ENCODE data around the gene YARS1.

DNA sequence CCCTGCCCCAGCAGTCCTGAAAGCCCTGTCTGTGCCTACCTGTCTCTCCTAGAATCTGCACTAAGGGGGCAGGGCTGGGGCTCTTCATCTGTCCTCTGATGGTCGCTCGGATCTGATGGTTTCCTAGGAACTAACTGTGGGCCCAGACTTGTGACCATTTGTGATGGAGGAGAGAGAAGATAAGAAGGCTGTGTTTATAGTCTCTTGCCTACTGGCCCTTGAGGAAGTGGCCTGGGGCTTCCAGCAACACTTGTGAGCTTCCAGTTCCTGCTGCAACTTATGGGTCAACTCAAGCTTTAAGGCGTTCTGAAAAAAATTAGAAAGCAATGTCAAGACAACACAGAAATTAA lies 61.4 kb downstream of the YARS1 start:
- no peak for TF ChIP-seq POLR2A (IDR thresholded peaks at IDR 0.05; ENCODE audit: insufficient read depth in 1 of 2, low read depth in 2 of 2, low read length in 2 of 2)
- no peak for TF ChIP-seq ZNF274 (CRISPR knock-in tag; IDR thresholded peaks at IDR 0.05)
- no peak for TF ChIP-seq RAD21 (CRISPR knock-in tag; IDR thresholded peaks at IDR 0.05)
- TF ChIP-seq CTCF (CRISPR knock-in tag; IDR thresholded peaks at IDR 0.05) = no peak
- TF ChIP-seq, protein P1, sequence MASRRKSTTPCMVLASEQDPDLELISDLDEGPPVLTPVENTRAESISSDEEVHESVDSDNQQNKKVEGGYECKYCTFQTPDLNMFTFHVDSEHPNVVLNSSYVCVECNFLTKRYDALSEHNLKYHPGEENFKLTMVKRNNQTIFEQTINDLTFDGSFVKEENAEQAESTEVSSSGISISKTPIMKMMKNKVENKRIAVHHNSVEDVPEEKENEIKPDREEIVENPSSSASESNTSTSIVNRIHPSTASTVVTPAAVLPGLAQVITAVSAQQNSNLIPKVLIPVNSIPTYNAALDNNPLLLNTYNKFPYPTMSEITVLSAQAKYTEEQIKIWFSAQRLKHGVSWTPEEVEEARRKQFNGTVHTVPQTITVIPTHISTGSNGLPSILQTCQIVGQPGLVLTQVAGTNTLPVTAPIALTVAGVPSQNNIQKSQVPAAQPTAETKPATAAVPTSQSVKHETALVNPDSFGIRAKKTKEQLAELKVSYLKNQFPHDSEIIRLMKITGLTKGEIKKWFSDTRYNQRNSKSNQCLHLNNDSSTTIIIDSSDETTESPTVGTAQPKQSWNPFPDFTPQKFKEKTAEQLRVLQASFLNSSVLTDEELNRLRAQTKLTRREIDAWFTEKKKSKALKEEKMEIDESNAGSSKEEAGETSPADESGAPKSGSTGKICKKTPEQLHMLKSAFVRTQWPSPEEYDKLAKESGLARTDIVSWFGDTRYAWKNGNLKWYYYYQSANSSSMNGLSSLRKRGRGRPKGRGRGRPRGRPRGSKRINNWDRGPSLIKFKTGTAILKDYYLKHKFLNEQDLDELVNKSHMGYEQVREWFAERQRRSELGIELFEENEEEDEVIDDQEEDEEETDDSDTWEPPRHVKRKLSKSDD (CRISPR knock-in tag; IDR thresholded peaks at IDR 0.05; ENCODE audit: low read depth) = no peak
- TF ChIP-seq EZH2 (conservative IDR thresholded peaks at IDR 0.05; ENCODE audit: low read depth, low read length) = no peak
- TF ChIP-seq, protein P2, sequence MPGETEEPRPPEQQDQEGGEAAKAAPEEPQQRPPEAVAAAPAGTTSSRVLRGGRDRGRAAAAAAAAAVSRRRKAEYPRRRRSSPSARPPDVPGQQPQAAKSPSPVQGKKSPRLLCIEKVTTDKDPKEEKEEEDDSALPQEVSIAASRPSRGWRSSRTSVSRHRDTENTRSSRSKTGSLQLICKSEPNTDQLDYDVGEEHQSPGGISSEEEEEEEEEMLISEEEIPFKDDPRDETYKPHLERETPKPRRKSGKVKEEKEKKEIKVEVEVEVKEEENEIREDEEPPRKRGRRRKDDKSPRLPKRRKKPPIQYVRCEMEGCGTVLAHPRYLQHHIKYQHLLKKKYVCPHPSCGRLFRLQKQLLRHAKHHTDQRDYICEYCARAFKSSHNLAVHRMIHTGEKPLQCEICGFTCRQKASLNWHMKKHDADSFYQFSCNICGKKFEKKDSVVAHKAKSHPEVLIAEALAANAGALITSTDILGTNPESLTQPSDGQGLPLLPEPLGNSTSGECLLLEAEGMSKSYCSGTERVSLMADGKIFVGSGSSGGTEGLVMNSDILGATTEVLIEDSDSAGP (CRISPR knock-in tag; IDR thresholded peaks at IDR 0.05; ENCODE audit: borderline replicate concordance) = no peak
- no peak for TF ChIP-seq HOXA9 (CRISPR knock-in tag; IDR thresholded peaks at IDR 0.05; ENCODE audit: borderline replicate concordance)
- no peak for TF ChIP-seq ZNF780A (CRISPR knock-in tag; IDR thresholded peaks at IDR 0.05)
- TF ChIP-seq, protein P3, sequence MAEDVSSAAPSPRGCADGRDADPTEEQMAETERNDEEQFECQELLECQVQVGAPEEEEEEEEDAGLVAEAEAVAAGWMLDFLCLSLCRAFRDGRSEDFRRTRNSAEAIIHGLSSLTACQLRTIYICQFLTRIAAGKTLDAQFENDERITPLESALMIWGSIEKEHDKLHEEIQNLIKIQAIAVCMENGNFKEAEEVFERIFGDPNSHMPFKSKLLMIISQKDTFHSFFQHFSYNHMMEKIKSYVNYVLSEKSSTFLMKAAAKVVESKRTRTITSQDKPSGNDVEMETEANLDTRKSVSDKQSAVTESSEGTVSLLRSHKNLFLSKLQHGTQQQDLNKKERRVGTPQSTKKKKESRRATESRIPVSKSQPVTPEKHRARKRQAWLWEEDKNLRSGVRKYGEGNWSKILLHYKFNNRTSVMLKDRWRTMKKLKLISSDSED (CRISPR knock-in tag; IDR thresholded peaks at IDR 0.05) = no peak

Measured in HepG2 (cell line).